Fibroblast of gingiva (primary cell): ENCODE measurements around the gene UBE2M.
A peak's percentile ranks its signal among the peaks of the same experiment; 100 is the strongest.

Experiments
- DNase-seq: peaks from one replicate; pipeline ENCODE4 v3.0.0-alpha.2; 2011; ENCODE audit warnings: low read depth

Gene UBE2M

DNA sequence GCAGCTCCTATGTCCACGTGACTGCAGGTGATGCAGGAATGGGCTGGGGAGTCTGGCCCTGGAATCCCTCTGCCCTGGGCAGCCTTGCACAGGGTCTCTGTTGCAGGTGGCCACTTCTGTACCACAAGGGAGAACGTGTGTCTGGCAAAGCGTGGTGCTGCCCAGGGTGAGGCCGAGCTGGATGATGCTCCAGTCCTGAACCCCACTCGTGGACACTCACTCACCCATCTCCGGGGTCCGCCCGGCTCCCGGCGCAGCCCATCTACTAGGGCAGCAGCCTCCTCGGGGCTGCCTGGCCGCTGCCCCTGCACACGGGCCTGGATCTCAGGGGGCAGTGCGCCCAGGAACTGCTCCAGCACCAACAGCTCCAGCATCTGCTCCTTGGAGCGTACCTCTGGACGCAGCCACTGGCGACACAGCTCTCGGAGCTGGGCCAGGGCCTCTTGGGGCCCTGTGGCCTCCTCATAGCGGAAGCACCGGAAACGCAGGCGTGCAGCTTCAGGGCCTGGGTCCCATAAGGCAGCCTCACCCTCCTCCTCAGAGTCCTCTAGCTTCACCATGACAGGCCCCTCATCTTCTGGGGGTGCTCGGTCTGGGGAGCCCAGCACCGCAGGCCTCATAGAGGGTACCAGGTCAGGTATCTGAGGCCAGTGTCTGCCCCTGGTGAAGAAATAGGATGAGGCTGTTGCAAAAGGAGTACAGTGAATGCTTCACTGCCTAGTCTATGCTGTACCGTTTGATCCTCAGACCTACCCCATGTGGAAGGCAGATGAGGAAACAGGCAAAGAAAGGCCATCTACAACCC lies 12.6 kb upstream of the UBE2M start:
- DNase-seq = no peak

DNA sequence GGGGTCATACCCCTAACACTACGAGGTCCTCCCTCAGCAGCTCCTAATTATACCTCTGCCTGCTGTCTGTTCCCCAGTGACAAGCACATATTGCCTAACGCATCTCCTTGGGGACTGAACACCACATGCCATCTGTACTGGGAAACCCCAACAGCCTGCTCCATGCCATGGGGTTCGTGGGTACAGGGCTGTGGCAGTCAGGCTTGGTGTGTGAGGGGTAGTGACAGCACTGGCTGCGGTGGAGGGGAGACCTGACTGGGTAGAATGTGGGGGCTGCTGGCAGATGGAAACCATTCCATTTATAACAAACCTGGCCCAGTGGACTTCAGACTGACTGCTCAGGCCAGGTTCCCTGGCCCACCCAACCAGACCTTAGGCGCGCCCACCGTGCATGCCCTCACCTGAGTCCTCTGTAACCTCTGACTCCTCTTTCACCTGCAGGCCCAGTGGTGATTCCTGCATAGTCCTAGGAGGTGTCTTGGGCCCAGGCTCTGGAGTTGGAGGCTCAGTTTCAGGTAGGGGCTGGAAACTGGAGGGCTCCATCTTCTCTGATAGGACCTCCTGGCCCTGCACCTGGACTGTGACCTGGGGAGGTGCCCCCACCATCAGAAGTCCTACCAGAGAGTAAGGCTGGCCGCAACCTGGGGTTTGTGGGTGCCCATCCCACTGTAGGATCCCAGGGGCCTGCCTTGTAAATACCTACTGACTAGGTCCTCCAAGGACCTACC lies 11.7 kb upstream of the UBE2M start:
- DNase-seq = no peak

DNA sequence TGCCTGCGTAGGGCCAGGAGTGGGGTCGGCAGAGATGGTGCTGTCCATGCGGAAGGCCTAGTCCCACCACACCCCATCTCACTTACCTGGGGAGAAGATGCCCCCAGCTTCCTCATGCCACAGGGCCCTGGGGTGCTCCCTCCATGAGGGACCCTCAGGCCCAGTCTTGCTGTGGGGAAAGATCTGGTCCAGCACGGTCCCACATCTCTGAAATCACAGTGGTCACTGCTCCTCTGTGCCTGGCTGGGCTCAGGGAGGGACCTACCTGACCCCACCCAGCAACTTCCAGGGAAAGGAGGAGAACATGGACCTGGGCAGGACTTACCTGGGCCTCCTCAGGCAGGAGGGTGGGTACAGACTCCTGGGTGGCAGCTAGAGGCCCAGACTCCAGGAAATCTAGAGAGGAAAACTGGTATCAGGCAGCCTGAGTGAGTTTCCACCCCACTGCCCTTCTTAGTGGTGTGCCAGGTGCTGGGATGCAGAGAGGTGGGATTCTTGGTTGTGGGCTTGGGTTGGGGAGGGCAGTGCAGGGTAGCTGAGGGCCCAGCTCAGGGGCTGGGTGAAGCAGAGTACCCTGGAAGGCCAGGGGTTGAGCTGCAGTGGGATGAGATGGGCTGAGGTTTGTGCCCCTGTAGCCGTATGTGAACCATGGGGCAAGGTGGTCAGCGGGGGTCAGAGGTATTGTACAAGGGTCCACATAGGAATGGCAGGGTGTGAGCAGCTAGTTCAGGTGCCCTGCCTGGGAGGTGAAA lies 11.0 kb upstream of the UBE2M start:
- DNase-seq = no peak

DNA sequence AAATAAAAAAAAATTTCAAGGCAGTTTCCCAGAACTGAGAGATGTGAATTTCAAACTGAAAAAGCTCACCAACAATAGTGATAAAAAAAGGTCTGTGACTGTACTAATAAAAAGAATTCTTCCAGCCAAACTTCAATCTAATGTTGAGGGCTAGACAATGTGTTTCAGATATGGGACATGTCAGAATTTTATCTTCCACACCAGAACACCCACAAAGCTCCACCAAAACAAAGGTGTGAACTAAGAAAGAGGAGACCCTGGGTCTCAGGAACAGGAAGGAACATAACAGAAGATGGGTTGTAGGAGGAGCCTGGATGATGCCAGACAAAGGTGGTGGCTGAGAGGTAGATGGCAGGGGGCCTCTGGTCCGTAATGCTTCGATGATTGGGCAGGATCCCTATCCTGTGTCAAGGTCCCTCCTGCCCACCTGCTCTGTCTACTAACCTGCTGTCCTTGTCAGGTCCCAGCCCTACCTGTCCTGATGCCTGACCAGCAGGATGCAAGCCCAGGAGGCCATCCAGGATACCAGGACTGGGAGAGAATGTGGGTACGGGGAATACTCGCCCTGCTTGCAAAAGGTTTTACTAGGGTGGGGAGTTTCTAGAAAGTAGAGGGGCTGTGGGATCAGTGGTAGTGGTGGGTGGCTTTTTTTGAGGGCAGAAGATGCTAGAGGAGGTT lies 10.2 kb upstream of the UBE2M start:
- no peak for DNase-seq

DNA sequence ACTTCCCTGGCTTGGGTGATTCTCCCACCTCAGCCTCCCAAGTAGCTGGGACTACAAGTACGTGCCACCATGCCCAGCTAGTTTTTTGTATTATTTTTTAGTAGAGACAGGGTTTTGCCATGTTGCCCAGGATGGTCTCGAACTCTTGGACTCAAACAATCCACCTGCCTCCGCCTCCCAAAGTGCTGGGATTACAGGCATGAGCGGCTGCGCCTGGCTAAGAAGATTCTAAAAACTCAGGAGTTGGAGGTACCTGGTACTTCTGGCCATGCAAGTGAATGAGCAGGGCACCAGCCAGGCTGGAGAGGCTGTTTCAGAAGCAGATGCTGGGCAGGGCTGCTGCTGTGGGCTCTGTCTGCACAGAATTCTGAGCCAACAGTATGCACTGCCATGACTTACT lies 8.6 kb upstream of the UBE2M start:
- no peak for DNase-seq

DNA sequence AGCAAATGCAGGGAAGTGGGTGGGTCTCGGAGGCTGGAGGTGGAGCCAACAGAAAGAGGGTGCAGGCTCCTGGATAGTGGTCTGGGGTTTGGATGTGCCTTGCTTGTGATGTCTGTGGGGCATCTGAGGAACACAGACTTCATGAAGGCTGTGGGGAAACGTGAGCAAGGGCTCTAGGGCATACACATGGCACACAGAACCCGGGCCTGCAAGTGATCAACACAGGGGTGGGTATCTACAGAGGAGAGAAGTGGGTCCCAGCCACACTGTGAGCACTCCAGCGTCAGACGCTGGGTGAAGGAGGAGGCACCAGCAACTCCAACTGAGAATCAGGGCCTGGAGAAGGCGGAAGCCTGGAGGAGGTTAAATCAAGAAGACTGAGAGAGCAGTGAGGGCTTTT lies 5.4 kb upstream of the UBE2M start:
- DNase-seq = no peak

DNA sequence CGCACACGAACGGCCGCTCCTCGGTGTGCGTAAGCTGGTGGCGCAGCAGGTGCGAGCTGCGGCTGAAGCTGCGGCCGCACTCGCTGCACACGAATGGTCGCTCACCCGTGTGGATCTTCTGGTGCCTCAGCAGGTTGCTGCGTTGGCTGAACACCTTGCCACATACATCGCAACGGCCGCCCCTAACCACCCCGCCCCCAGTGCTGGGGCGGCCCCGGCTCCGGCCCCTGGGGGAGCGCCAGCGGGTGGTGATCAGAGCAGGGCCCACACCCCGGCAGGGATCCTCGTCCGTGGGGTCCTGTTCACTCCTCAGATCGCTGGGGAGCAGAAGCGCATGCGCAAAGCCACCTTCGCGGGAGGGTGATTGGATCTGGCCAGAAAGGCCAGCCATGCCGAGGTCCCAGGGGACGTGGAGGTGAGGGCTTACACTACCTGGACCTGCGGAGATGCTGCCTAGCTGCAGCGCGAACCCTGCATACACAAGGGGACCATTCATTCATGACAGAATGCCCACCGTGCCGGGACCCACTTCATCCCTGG lies 4.7 kb upstream of the UBE2M start:
- no peak for DNase-seq

DNA sequence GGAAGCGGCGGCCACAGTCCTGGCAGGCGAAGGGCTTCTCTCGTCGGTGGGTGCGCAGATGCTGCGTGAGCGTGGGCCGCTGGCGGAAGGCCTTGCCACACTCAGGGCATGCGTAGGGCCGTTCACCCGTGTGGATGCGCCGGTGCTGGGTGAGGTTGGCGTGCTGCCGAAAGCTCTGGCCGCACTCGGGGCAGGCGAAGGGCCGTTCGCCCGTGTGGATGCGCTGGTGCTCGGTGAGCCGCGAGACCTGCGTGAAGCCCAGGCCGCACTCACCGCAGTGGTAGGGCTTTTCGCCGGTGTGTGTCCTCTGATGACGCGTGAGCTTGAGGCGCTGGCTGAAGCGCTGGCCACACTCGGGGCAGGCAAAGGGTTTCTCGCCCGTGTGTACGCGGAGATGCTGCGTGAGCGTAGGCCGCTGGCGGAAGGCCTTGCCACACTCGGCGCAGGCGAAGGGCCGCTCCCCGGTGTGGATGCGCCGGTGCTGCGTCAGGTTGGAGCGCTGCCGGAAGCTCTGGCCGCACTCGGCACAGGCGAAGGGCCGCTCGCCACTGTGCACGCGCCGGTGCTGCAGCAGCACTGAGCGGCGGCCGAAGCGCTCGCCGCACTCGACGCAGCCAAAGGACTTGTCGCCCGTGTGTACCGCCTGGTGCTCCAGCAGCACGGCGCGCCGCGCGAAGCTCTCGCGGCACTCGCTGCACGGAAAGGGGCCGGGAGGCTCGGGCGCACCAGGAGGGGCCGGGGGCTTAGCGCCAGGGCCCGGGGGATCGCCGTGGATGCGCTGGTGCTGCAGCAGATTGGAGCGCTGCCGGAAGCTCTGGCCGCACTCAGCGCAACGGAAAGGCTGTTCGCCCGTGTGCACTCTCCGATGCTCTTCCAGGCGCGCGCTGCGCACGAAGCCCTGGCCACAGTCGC lies 4.0 kb upstream of the UBE2M start:
- peak; percentile 29 for DNase-seq

DNA sequence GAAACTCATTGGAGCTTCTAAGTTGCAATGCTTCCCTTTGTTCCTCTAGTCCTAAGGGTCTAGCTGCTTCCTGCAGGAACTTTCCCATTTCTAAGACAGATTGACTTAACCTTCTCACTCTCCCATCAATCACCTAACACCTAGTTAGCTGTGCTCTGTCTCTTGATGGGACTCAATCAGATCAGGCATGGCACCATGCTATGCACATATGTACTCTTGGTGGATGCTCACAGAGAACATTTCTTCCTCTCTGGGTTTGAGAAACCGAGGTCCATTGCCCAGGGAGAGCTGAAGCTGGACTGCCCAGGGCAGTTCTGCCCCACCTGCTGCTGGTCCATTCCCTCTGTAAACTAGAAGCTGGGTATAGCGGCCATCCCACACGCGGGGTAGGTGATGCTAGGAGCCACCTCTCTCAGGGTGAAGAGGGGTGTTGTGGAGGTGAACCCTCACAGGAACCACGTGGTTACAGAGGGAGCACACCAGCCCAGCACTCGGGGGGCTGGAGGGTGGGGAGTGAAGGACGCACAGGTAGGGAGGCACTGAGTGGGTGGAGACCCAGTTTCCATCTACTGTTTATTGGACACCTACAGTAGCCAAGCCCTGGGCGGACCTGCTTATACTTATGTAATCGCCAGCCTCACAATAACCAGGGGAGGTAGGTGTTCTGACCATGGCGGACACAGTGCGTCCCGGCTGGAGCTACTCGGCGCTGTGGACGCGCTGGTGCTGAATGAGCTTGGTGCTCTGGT lies 3.1 kb upstream of the UBE2M start:
- DNase-seq = no peak

DNA sequence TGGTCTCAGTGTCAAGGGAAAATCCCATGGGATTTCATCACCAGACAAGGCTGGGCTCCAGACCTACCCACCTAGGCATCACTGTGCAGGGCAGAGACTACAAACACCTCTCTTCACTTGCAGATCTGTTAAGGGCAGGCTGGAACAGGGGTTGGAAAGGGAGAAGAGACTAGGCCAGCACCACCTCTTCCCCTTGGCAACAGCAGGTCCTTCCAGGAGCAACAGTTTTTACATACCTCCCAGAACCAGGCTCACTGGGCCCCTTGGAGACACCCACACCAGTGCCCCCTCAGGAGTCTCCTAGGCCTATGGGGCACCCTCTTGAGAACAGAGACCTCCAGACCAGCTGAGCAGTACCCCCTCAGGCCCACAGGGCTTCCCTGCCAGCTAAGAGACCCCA lies 2.5 kb upstream of the UBE2M start:
- DNase-seq = no peak

DNA sequence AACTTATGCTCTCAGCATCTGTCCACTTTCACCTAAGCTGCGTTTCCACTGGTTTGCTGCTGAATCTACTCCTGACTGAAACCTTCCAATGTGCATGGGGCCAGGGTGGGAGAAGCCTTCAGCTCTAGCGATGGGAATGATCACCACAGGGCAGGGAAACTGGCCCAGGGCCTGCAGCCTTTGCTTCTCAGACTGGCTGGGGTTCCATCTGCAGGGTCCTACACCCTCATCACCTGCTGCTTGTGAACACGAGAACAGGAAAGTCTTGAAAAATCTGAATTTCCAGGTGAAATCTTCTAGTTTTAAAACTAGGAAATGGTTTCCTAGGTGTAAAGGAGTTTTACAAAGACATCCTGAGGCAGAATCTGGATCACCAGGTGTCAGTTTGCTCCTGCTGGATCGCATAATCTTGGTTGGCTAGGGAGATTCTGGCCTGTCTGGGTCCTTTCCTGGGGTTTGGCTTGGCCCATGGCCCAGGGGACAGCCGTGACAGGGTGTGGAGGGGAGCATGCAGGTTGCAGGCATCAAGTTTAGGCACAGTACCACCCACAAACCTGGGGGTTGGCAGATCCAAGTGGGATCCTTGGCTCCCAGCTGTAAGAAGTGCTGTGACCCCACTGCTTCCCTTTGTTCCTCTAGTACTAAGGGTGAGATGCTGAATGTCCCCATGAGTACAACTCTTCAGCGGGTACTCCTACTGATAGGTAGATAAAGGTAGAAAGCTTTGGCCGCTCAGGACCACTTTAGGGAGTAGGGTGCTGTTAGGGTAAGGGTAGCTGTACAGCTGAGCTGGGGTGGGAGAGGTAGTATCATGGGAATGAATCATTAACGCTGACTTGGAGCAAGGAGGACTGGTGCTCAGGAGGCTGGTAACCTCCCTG lies 1.8 kb upstream of the UBE2M start:
- DNase-seq = no peak

DNA sequence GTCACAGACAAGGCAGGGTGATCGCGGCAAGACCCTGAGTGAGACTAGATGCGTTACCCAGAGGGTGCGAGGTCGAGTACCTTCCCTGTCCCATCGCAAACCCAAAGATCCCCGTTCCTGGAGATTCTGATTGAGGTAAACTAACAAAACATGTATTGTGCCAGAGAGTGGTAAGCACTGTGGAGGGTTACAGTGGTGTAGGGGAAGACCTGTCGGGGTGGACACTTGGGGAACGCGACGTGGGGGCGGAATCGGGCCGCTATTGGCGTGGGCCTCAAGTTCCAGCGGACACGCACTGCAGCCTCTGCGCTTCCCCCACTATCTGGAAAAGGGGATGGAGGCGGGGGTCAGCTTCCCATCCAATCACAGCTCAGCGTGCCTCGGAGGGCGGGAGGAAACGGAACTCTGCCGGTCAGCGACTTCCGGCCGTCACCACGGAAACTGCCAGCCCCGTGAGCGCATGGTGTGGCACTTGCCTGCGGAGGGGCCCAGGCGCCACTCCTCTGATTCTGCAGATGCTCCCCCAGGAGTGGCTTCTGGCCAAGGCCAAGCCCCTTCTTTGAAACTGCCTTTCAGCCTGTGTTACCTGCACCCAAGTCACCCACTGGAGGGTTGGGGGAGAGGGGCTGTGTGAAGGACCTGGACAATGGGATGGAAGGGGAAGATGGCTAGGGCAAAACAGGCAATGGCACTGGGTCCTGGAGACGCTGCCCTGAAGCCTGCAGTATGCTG lies 1.0 kb upstream of the UBE2M start:
- DNase-seq = peak; percentile 93

DNA sequence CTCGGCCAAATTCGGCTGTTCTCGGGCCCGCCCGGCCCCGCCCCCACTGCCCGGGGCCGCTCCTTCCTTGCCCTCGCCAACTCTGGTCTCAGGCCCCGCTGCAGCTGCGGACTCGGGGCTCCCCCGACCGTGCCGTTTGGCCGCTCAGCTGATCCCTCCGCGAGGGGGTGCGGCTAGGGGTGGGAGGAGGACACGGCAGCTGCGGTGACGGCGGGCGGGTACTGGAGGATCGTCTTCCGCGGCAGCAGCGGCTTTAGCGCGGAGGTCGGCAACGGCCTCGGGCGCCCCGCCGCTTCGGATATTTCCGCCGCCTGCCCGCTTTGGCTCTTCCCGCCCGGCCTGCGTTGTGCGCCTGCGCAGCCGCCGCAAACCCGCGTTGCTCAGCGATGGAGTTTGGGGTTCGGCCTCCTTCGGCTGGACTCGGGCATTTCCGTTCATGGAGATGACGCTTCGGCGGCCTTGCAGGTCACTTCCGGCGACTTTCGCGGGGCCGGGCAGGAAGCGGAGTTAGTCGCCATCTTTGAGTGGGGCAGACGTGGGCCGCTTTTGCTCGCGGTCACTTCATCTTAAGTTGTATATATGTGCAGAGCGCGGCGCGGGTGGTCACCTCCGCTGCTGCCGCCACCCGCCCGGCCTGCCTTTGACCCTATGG lies 338 bp upstream of the UBE2M start:
- peak; percentile 98 for DNase-seq

DNA sequence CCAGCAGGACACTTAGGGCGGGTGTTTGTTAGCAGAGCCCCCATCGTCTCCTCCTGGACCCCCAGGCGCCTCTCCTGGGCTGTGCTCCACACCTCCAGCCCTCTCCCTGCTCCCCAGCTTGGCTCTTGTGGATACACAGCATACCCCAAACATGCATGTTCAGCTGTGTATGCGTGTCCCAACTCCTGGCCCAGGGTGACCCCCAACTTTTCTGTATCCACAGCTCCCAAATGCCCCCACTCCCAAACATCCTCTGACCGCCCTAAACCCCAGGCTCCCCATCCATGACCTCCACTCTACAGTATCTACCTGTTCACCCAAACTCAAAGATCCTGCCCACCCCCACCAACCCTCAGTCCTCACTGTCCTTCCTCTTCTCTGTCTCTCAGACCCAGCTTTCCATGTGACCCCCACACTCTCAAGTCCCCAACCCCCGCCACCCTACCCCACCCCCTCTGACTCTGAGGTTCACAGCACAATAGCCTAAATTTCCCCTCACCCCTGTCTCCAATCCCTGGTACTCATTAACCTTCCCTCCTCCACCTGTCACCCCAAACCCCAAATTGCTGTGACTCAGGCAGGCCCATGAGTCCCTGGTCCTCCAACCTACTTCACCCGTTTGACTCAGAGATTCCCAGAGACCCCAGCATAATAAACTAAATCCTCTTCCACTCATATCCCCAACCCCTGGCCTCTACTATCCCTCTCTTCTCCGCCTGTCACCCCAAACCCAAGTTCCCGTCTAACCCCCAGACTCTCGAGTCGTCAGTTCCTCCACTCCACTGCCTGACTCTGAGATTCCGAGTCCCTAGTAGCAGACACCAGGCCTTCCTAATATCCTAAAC lies 968 bp downstream of the UBE2M start:
- no peak for DNase-seq

DNA sequence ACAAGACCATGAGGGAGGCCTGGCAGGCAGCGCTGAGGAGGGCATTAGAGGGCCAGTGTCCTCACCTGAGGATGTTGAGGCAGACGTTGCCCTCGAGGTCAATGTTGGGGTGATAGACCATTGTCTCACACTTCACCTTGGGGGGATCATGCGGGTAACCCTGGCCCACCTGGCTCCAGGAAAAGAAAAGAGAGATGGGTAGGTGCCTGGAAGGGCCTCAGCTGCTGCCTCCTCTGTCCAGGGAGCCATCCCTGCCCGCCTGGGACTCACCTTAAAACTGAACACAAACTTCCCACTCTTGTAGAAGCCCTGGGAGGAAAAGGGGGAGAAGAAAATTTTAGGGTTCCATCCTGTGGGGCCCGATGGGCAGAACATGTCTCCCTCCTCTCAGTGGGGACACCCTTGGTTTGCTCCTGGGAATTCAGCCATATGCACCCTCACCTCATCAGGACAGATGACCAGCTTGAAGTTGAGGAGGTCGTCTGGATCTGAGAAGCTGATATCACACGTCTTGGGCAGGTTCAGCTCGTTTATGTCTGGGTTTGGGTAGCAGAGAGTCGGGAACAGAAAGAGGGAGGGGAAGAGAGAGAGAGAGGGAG lies 1.7 kb downstream of the UBE2M start:
- DNase-seq = no peak

DNA sequence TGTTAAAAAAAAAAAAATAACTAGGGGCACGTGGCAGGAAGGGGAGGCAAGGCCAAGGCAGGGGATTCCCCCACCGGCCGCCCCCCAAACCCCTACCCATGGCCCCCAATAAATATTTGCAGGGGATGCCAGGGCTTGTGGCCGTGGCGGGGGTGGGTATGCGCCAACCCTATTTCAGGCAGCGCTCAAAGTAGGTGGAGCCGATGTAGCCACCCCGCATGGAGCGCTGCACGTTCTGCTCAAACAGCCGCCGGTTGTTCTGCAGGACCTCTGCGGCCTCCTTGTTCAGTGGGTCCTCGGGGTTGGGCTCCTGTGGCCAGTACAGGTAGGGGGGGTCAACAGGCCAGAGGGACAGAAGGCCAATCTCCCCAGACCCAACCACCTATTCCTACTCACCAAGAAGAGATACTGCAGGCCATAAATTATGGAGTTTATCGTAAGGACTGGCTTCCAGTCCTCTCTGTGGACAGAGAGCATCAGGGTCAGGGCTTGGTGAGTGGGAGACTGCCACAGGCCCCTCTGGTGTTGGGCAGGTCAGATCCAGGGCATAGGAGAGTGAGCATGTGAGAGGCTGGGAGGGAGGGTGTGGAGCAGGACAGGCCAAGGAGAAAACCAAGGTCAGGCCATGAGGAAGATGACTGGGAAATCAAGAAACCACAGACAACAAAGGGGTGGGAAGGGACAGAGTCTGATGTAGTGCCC lies 2.3 kb downstream of the UBE2M start:
- no peak for DNase-seq
